ENCODE results near the gene L1TD1. TPM values are rescaled to one million over a fixed set of nuclear protein-coding genes. Genes with fewer than 3 reads are reported as not detected.
A peak's percentile ranks its signal among the peaks of the same experiment; 100 is the strongest.

The L1TD1 gene
- polyA plus RNA-seq, 1 experiment, result not detected

DNA sequence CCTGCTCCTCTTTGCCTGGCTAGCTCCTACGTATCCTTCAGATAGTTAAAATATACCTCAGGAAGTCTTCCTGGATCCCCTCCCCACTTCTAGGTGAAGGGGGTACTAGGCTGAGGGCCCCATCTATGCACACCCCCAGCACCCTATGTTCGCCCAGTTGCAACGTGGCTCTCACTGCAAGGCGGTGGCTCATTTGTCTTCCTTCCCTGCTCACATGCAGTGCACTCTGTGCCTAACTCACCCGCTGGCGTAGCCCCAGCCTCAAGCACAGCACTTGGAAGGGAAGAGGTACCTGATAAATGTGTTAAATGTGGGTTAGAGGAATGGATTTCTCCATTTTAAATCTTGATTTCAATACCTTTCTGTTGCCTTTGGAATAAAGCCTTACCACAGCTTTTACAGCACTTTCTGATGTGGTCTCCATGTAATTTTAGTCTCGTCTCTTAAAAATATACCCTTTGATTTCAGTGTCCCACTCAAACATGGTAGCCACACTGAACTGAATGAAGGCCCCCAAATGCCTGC is 39.3 kb downstream of the L1TD1 start:
- H3K4me3 ChIP-seq (ENCODE audit: low read depth, low read length), result no peak overlapping the region
- no peaks in the 10 kb centered on the region for H3K27me3 ChIP-seq (ENCODE audit: control insufficient read depth, insufficient read depth, low read length)
- DNase-seq (ENCODE audit: low read depth), result no peak
- H3K36me3 ChIP-seq (ENCODE audit: control insufficient read depth, insufficient read depth, low read length), result no peaks in the 10 kb centered on the region
- CTCF ChIA-PET, result interaction anchor here (0.5 kb wide), 1 partner anchor 367 kb away, joined by 3 read pairs; no protein-coding TSS in a partner anchor
- TF ChIP-seq, protein P1, sequence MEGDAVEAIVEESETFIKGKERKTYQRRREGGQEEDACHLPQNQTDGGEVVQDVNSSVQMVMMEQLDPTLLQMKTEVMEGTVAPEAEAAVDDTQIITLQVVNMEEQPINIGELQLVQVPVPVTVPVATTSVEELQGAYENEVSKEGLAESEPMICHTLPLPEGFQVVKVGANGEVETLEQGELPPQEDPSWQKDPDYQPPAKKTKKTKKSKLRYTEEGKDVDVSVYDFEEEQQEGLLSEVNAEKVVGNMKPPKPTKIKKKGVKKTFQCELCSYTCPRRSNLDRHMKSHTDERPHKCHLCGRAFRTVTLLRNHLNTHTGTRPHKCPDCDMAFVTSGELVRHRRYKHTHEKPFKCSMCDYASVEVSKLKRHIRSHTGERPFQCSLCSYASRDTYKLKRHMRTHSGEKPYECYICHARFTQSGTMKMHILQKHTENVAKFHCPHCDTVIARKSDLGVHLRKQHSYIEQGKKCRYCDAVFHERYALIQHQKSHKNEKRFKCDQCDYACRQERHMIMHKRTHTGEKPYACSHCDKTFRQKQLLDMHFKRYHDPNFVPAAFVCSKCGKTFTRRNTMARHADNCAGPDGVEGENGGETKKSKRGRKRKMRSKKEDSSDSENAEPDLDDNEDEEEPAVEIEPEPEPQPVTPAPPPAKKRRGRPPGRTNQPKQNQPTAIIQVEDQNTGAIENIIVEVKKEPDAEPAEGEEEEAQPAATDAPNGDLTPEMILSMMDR (IDR thresholded peaks at IDR 0.05; ENCODE audit: insufficient read depth, low read depth, low read length), result no peak
- POLR2A ChIA-PET, result no interaction called here

DNA sequence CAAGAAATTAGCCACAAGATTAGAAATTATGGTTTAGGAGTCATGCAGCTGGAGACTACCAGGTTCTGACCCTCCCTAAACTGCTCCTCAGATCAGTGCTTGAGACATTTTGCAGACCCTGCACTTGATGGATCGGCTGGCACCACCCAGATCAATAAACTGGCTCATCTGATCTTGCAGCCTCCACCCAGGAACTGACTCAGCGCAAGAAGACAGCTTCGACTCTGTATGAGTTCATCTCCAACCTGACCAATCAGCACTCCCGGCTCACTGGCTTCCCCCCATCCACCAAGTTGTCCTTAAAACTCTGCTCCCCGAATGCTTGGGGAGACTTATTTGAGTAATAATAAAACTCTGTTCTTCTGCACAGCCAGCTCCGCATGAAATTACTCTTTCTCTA is 40.0 kb downstream of the L1TD1 start:
- TF ChIP-seq, protein P1 (IDR thresholded peaks at IDR 0.05; ENCODE audit: insufficient read depth, low read depth, low read length), result no peak
- H3K4me3 ChIP-seq (ENCODE audit: low read depth, low read length), result no peak overlapping the region
- H3K36me3 ChIP-seq (ENCODE audit: control insufficient read depth, insufficient read depth, low read length), result no peaks in the 10 kb centered on the region
- H3K27me3 ChIP-seq (ENCODE audit: control insufficient read depth, insufficient read depth, low read length), result no peaks in the 10 kb centered on the region
- no peak for DNase-seq (ENCODE audit: low read depth)
- POLR2A ChIA-PET, result no interaction called here
- CTCF ChIA-PET, result no interaction called here

DNA sequence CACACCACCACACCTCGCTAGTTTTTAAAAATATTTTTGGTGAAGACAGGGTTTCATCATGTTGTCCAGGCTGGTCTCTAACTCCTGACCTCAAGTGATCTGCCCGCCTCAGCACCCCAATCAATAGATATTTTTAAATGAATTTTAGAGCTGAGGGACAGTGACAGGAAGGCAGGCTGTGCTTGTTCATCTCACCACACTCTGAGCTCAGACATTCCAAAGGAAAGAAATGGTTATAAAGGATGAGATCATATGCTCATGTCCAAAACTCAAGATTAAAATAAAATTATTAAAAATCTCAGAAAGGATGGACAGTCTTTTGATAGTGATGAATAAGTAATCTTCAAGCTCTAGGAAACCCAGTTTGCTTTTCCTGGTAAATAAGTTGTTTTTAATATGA is 40.9 kb downstream of the L1TD1 start:
- H3K27me3 ChIP-seq (ENCODE audit: control insufficient read depth, insufficient read depth, low read length), result no peaks in the 10 kb centered on the region
- TF ChIP-seq, protein P1 (IDR thresholded peaks at IDR 0.05; ENCODE audit: insufficient read depth, low read depth, low read length), result no peak
- CTCF ChIA-PET, result no interaction called here
- H3K4me3 ChIP-seq (ENCODE audit: low read depth, low read length), result no peak overlapping the region
- POLR2A ChIA-PET, result no interaction called here
- H3K36me3 ChIP-seq (ENCODE audit: control insufficient read depth, insufficient read depth, low read length), result no peaks in the 10 kb centered on the region
- no peak for DNase-seq (ENCODE audit: low read depth)

DNA sequence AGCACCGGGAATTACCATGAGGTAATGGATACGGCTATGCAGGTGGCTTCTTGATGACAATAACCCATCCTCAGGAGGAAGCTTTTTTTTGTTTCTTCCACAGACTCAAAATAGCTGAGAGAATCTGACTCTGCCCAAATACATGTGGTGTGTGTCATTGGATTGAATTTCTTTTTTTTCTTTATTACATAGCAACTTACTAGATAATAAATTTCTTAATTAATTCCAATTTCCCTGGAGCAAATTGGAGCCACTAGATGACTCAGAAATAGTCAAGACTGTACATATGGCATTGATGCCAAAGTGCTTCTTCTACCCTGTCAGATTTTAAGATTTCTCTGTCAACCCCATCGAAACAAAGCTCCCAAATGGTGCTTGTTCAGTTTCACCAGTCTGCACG is 42.7 kb downstream of the L1TD1 start:
- peak; percentile 43 for DNase-seq (ENCODE audit: low read depth)
- TF ChIP-seq, protein P1 (IDR thresholded peaks at IDR 0.05; ENCODE audit: insufficient read depth, low read depth, low read length), result no peak
- CTCF ChIA-PET, result interaction anchor here (0.6 to 1.2 kb wide), 3 partner anchors 61 to 514 kb away, joined by 3 to 4 read pairs (median 3); no protein-coding TSS in a partner anchor
- Histone ChIP-seq H3K36me3 (ENCODE audit: control insufficient read depth, insufficient read depth, low read length) (no peaks in the 10 kb centered on the region), H3K27me3 (ENCODE audit: control insufficient read depth, insufficient read depth, low read length) (no peaks in the 10 kb centered on the region), H3K4me3 (ENCODE audit: low read depth, low read length) (no peak overlapping the region)
- POLR2A ChIA-PET, result no interaction called here

GRCh38 chr1:62237950-62238374 is 43.3 kb downstream of the L1TD1 start:
- TF ChIP-seq, protein P1 (IDR thresholded peaks at IDR 0.05; ENCODE audit: insufficient read depth, low read depth, low read length), result no peak
- Histone ChIP-seq H3K36me3 (ENCODE audit: control insufficient read depth, insufficient read depth, low read length) (no peaks in the 10 kb centered on the region), H3K27me3 (ENCODE audit: control insufficient read depth, insufficient read depth, low read length) (no peaks in the 10 kb centered on the region), H3K4me3 (ENCODE audit: low read depth, low read length) (no peak overlapping the region)
- DNase-seq (ENCODE audit: low read depth), result no peak
- ChIA-PET CTCF (no interaction called here), POLR2A (no interaction called here)
